HuH-7 (cell line): ENCODE measurements around the gene CEP290.
"Not testable (repeated sequence)": the region's sequence is repeated elsewhere in the genome, so short reads cannot be mapped to it uniquely, and the experiment has no call there.

Experiments
- DNase-seq: peaks from one replicate; pipeline ENCODE4 v3.0.0; 2011; ENCODE audit warnings: low spot score

The CEP290 gene

DNA sequence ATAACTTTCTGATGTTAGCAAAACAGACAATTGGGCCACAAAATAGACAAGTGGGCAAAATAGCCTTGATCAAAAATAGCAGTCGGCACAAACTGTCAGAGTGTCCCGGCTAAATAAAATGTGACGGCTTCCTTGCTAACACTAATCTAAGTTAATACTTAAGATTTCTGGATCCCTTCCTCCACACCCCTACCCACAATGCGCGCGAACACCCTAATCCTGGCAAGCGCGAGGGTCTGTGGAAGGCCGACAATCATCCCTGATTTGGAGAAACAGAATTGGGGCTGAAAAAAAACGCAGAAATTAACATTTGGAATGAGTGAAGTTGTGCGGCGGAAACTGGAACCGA lies 489 bp downstream of the CEP290 start:
- DNase-seq: no peak

DNA sequence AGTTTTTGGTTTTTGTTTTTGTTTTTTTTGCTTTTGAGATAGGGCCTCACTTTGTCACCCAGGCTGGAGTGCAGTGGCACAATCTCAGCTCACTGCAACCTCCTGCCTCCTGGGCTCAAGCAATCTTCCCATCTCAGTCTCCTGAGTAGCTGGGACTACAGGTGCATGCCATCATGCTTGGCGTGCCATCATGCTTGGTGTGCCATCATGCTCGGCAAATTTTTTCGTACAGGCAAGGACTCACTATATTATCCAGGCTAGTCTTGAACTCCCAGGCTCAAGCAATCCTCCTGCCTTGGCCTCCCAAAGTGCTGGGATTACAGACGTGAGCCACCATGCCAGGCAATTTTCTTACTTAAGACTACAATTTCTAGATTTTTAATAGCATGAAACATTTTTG lies 2.2 kb downstream of the CEP290 start:
- not testable (repeated sequence) for DNase-seq

DNA sequence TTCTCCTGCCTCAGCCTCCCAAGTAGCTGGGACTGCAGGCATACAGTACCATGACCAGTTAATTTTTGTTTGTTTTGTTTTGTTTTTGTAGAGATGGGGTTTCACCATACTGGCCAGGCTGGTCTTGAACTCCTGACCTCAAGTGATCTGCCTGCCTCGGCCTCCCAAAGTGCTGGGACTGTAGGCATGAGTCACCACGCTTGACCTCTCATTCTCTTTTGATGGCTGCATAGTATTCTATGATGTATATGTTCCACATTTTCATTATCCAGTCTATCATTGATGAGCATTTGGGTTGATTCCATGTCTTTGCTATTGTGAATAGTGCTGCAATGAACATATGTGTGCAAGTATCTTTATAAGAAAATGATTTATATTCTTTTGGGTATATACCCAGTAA lies 8.7 kb downstream of the CEP290 start:
- not testable (repeated sequence) for DNase-seq

DNA sequence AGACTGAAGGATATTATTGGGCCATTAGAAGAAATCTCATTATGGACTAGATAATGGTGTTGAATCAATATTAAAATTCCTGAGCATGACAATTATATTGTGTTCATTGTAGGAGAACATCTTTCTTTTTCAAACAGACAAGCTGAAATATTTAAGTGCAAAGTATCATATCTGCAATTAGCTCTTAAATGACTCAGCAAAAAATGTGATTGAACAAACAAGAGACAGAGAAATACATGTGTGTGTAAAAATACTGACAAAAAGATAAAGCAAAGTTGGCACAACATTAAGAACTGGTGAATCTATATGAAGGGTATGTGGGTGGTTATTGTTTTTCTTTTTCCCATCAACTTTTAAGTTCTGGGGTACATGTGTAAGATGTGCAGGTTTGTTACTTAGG lies 9.5 kb downstream of the CEP290 start:
- DNase-seq: no peak

DNA sequence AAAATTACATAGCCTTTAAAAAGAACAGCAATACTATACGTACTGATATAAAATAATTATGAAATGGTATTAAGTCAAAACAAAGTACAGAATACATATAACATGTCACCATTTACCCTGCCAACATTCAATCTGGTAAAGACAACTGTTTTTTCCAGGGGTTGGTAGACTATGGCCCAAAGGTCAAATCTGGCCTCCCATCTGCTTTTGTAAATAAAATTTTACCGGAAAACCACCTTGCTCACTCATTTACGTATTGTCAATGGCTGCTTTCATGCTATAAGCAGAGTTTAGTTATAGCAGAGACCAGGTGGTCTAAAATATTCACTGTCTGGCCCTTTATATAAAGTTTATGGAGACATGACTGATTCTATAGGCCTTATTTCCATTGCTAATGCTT lies 14.0 kb downstream of the CEP290 start:
- DNase-seq: no peak

DNA sequence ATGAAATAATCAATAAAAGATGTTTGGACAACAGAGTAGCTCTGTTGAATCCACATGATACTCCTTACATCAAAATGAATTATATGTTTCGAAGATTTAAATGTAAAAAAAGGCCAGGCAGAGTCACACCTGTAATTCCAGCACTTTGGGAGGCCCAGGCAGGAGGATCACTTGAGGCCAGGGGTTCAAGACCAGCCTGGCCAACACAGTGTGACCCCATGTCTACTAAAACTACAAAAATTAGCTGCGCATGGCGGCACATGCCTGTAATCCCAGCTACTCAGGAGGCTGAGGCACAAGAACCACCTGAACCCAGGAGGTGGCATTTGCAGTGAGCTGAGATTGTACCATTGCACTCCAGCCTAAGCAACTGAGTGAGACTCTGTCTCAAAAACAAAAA lies 14.8 kb downstream of the CEP290 start:
- DNase-seq: no peak

DNA sequence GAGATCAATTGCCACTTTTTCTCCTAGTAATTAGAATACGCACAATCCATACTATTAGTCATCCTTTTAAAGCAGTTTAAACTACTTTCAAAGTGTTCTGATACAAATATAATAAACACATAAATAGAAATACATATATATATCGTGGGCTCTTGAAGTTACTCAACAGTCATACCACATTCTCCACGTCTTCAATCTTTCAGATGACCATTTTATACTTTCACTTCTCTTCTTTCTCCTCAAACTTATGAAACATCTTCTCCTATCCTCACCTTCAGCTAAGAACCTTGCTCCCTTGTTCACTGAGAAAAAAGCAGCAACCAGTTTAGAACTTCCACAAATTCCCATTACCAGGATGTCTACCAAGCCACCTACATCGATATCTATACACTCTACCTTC lies 19.2 kb downstream of the CEP290 start:
- DNase-seq: no peak

DNA sequence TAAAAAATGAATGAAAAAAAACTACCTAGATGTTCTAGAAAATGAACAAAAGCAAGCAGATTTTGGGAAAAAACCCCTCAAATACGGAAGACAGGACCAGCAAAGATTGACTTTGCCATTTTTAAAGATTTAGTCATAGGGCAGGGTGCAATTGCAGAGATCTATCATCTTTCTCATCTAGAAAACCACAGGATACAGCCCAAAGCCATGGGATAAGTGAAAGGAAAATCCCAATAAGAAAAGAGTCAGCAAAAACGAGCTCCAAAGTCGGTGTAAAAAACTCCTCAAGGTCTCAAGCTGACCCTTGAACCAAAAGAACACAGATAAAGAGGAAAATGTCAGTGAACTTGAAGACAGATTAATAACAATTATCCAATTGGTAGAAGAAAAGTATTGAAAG lies 28.0 kb downstream of the CEP290 start:
- no peak for DNase-seq

DNA sequence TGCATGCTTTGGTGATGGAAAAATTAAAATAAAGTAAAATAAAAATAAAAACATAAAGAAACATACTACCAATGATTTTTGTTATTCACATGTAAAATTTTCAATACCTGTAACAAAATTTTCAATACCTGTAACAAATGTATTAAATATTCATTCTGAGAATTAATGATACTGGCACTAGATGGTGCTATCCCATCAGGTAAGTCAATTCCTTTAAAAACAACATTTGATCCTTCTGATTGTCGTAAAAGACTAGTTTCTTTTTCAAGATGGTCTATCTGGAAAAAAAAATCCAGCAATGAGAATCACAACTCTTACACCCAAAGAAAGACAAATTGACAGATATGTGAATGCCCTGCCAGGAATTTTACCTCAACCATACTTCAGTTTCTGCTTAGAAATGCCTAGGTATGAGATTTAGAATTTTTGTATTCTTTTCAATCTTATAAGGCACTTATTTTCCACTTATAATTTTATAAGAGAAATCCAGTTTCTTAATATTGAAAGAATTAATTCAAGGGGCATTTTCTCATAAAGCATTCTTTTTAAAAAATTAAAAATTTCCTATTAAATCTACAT lies 30.7 kb downstream of the CEP290 start:
- DNase-seq: peak; percentile 36

DNA sequence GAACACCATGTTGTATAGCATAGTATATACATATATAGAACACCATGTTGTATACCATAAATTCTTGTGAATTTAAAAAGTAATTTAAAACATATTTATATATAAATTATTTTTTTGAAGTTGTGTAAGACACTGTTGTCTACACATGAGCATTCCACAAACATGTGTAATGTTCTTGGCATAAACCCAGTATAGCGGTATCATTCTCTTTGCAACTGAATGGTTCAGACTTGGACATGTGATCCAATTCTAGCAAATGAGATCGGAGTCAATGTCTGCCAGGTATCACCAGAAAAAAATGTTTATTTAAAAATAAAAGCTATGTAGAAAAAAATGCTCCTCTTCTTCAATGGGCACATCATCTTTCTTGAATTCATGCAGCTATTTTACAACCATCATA lies 33.9 kb downstream of the CEP290 start:
- DNase-seq: no peak

DNA sequence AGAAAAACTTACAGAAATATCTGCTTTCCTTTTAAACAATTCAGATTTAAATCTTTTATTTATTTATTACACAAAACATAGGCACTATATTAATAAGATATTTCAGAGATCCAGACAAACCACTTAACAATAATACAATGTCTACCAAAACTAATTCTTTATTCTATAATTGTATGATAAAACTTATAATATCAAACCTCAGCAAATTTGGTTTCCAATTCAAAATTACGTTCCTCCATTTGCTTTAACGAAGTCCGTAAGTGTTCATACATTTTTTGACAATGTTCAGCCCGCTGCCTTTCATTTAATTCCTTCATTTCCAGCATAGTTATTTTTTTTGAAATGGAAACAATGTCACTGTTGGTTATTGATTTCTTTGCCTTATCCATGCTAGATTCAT lies 48.3 kb downstream of the CEP290 start:
- no peak for DNase-seq

DNA sequence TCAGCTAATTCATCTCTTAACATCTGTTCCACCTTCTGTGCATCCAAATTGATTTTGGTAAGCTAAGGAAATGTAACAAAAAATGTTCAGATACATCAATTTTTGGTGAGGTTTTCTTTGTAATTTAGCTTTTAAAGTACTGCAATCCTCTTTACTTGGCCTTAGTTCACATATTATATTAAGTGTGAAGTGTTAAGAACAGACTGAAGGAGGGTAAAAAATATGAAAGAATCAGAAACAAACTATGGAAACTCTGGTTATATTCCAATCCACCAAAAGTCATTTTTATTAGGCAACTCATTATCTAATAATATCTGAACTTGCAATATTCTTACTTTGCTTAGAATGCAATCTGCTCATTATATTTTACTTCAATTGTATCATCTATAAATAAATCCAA lies 49.1 kb downstream of the CEP290 start:
- DNase-seq: no peak

DNA sequence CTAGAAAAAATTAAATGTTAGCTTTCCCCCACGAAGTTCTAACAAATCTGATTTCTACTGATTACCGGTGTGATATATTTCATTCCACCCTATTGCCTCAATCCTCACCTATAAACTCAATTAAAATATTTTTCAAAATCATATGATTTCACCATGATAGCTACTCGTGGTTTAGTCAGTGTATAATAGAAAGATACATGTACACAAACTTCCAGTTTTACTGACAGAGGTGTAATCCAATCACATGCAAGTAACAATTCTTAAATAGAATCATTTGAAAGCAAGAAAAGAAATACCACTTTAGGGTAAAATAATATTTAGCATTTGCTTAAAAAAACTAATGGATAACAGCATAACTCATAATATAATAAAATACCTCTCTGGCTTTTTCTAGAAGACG lies 57.7 kb downstream of the CEP290 start:
- no peak for DNase-seq

DNA sequence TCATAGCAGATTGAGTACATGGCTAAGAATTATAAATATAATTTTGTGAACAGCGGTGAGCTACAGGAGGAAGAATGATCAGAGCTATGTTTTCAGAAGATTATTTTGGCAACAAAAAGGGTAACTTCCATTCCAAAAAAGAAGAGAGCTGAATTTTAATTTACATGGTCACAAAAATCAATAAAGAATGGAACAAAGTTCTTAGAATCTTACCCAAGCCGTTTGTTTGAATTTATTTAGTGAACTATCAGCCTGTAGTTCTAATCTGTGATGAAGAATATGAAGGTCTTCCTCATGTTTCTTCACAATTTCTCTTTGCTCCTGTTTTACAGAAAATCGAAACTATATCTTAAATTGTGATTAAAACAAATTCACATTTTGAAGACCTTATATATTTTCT lies 58.3 kb downstream of the CEP290 start:
- DNase-seq: no peak

DNA sequence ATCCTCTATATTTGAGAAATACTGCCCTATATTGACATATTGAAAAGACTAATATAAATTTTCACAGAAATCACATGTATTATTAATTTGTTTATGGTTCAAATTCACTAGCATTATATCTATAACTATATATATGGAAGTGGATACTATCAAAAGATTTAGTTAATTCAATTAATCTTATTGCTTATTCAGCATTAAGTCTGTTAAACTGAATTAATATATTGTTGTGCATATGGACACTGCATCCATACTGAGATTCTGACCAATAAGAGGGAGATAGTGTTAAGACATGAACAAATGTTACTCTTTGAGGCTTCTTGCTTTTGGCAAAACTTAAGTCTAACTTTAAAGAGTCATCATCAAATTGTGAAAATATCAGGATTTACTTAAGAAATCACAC lies 60.6 kb downstream of the CEP290 start:
- DNase-seq: no peak

DNA sequence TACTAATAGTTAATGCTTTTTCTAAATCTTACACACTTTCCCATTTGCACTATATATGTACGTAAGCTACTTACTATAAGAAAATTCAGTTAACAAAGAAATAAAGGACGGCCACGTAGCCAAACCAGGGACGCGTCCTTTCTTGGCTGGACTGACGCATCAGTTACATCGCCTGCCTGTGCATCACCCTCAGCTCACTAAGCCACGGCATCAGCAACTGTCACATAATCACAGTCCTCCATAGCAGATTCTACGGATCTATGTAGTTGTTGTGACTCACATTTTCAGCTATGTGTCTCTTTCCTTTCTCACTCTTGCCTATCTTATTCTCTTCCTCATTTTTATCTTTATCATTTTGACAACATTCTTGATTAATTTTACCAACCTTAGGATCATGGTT lies 74.6 kb downstream of the CEP290 start:
- DNase-seq: no peak

DNA sequence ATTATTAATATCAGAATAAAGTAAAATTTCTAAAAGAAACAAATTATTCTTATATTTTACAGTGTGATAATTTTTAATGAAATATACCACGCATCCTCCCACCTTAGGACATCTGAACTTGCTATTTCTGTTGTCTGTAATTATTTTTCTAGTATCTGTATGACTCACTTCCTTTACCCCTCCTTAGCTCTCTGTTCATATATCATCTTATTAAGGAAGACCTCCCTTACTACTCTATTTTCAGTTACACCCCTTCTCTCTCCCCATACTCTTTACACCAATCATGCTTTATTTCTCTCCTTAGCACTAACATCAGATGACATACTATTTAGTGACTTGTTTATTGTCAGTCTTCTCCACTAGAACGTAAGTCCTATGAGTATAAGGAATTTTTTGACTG lies 78.5 kb downstream of the CEP290 start:
- no peak for DNase-seq

DNA sequence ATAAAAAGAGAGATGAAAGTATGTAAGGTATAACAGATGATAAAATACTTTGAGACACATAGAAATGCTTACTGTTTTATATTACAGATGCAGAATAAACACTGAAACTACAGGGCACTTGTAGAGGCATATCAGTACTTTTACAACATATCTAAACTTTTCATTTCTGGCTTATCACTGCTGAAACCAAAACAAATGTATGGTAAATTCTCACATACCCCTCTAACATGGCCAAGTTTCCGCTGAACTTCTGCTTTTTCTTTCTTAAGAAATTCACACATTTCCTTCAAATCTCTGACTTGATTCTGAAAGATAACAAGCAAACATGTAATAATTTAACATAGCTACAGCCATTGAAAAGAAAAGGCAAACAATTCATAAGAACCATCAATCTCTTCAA lies 79.4 kb downstream of the CEP290 start:
- DNase-seq: no peak

DNA sequence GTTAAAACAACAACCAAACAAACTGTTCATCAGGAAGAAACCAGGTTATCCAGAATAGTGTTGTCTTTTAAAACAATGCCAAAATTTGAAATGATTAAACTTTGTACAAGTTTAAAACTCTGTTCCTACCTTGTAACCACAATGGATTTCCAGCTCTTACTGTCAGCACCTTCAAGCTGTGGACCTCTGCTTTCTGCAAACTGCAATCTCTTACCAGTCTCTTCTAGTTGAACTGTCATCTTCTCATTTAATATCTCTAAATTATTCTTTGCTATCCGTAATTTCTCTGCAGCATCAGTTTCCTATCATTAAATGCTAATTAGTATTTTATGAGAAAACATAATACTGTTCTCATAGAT lies 83.2 kb downstream of the CEP290 start:
- no peak for DNase-seq

DNA sequence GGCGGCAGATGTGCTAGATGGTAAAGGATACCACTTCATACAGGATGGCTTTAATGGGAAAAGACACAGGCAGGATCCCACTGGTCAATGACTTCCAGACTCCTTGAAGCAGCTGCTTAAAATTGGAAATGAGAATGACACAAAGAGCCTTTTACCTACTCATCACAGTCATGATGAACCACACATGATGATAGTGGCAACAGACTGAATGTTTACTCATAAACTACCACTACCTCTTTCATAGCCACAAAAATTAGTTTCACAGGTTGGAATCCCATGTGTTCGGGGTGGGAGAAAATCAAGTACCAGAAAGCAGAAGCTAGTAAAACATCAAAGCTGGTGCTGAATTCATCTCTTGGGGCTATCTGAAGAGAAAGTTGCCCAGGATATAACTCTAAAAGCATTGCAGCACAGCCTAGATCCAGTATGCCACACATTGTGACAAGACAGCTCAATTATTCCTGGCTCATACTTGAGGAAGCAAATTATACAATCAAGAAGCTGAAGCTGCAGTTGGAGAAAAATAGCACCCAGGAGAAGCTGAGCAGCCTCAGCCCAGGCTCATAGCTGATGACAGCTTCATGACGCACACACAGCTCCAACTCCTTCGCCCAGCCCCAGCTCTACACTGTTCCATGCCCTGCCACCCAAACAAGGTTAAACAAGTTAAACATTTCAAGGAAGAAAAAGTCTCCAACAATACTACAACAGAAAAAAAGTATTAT lies 83.7 kb downstream of the CEP290 start:
- DNase-seq: no peak

DNA sequence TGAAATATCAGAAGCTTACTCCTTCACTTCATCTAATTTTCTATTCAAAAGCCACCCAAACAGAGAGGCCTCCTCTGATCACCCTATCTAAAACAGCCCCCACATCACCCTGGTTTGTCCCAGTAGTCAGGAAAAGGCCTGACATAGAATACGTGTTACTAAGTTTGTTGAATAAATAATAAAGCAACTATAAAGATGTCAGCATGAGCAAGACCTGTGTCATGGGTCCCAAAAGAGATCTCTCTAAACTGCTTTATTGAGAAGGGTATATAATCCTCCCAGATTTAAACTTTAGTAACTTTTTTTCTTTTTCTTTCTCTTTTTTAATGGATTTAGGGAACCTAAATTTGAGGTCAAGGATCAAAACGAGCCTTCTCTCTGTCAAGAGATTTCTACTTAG lies 85.3 kb downstream of the CEP290 start:
- no peak for DNase-seq

DNA sequence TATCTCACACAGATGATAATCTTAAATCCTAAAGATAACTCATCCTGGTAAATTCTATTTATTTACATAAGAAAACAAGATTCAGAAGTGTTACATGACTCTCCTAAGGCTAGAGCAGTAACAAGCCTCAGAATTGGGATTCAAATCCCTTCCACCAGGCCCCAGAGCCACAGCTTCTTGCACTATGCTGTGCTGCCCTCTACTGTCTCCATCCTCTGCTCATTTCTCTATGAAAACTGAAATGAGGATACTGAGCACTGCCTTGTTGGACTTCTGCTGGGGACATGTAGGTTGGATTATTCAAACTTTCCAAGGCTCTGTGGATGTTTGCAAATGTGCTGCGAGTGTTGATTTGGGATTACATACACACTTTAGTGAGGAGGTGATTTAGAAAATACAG lies 89.2 kb downstream of the CEP290 start:
- DNase-seq: no peak

DNA sequence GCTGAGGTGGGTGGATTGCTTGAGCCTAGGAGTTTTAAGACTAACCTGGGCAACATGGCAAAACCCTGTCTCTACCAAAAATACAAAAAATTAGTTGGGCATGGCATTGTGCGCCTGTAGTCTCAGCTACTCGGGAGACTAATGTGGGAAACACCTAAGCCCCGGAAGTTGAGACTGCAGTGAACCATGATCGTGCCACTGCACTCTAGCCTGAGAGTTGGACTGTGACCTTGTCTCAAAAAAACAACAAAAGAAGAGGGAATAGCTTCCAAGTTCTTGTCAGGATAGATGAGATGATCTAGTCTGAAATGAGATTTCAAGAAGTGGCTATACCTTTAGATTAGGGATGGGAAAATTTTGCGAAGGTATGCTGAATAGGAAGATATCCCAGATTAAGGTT lies 97.9 kb downstream of the CEP290 start:
- DNase-seq: no peak

DNA sequence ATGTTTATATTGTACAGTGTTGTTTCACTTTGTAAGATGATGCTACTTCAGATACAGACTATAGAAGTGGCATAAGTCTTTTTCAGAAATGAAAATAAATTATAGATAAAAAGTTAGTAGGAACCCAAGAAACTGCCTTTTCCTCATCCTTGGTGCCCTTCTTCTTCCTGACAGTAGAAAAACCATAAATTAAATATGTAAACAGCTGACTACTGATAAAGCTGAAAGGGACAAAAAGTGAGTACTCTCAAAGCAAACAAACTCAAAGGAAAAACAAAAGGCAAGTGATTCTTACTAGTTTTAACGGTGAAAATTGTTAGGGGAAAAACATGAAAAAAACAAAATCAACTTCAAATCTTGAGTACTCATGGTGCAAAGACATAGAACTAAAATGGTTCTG lies 104.1 kb downstream of the CEP290 start:
- no peak for DNase-seq
